Measurements from ENCODE around the gene LECT2. TPM values are rescaled to one million over a fixed set of nuclear protein-coding genes. Genes with fewer than 3 reads are reported as not detected.

LECT2 gene
- total and polyA plus RNA-seq, 2 experiments from 2014 or later = 0.45 TPM; not detected in 1

GRCh38 chr5:135989686-135990085 is 34.9 kb upstream of the LECT2 start:
- H3K4me3 Mint-ChIP-seq = no peak overlapping the region
- H3K79me2 ChIP-seq (replicated peaks; ENCODE audit: insufficient read depth) = no peaks in the 10 kb centered on the region
- ATAC-seq (no peak), DNase-seq (ENCODE audit: low spot score) (no peak)
- H3K36me3 Mint-ChIP-seq (ENCODE audit: low read depth) = no peaks in the 10 kb centered on the region
- no peaks in the 10 kb centered on the region; the same call in 2 of the 3 replicates for H3K9me3 Mint-ChIP-seq
- no peak overlapping the region for H3K4me2 ChIP-seq
- no peaks in the 10 kb centered on the region for H3K36me3 ChIP-seq (ENCODE audit: insufficient read depth)
- TF ChIP-seq STAT1 (IDR thresholded peaks at IDR 0.05; ENCODE audit: unreplicated experiment) (no peak), CTCF (conservative IDR thresholded peaks at IDR 0.05; ENCODE audit: low read depth in 2 of 2) (peak in 1 of 2 experiments; percentile 32; a peak in 2 of 4 replicates)
- H4K20me1 ChIP-seq (replicated peaks; ENCODE audit: insufficient read depth) = 0 out of 2 replicates have a peak, but pooled peaks cover 3% of the 10 kb centered on the region
- H3K9me2 ChIP-seq (ENCODE audit: insufficient read depth) = no peaks in the 10 kb centered on the region
- H3K27ac ChIP-seq (ENCODE audit: low read depth) = no peak overlapping the region
- H3K4me1 ChIP-seq (ENCODE audit: insufficient read depth) = no peaks in the 10 kb centered on the region
- peaks cover 2% of the 10 kb centered on the region; the same call in 1 of the 3 replicates for H3K4me1 Mint-ChIP-seq
- H3K27me3 ChIP-seq (ENCODE audit: insufficient read depth) = no peaks in the 10 kb centered on the region
- peaks cover 1% of the 10 kb centered on the region for H3K27me3 Mint-ChIP-seq (ENCODE audit: insufficient read depth, low read depth, poor library complexity)
- H2AFZ ChIP-seq = no peak overlapping the region
- H3K4me3 ChIP-seq = no peak overlapping the region
- no peaks in the 10 kb centered on the region for H3F3A ChIP-seq (replicated peaks; ENCODE audit: low read depth)
- H3K27ac Mint-ChIP-seq = no peak overlapping the region

DNA sequence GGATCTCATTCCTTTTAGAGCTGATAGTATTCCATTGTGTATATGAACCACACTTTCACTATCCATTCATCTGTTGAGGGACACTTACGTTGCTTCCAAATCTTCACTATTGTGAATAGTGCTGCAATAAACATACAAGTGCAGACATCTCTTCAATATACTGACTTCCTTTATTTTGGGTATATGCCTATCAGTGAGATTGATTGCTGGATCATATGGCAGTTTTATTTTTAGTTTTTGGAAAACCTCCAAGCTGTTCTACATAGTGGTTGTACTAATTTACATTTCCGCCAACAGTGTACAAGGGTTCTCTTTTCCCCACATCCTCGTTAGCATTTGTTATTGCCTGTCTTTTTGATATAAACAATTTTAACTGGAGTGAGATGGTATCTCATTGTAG is 33.8 kb upstream of the LECT2 start:
- Histone ChIP-seq H3K4me3 (no peak overlapping the region), H3K4me2 (no peak overlapping the region), H2AFZ (no peak overlapping the region), H4K20me1 (replicated peaks; ENCODE audit: insufficient read depth) (0 out of 2 replicates have a peak, but pooled peaks cover 3% of the 10 kb centered on the region), H3F3A (replicated peaks; ENCODE audit: low read depth) (no peaks in the 10 kb centered on the region), H3K4me1 (ENCODE audit: insufficient read depth) (no peaks in the 10 kb centered on the region), H3K27ac (ENCODE audit: low read depth) (no peak overlapping the region), H3K9me2 (ENCODE audit: insufficient read depth) (no peaks in the 10 kb centered on the region), H3K79me2 (replicated peaks; ENCODE audit: insufficient read depth) (no peaks in the 10 kb centered on the region), H3K27me3 (ENCODE audit: insufficient read depth) (no peaks in the 10 kb centered on the region), H3K36me3 (ENCODE audit: insufficient read depth) (no peaks in the 10 kb centered on the region)
- H3K27me3 Mint-ChIP-seq (ENCODE audit: insufficient read depth, low read depth, poor library complexity) = no peaks in the 10 kb centered on the region
- peaks cover 2% of the 10 kb centered on the region; the same call in 1 of the 3 replicates for H3K4me1 Mint-ChIP-seq
- no peaks in the 10 kb centered on the region for H3K36me3 Mint-ChIP-seq (ENCODE audit: low read depth)
- no peaks in the 10 kb centered on the region for H3K9me3 Mint-ChIP-seq
- DNase-seq (ENCODE audit: low spot score) (no peak), ATAC-seq (no peak)
- H3K4me3 Mint-ChIP-seq = no peak overlapping the region
- H3K27ac Mint-ChIP-seq = no peak overlapping the region
- no peak for TF ChIP-seq CTCF (conservative IDR thresholded peaks at IDR 0.05; ENCODE audit: low read depth in 2 of 2)
- TF ChIP-seq, protein P1, sequence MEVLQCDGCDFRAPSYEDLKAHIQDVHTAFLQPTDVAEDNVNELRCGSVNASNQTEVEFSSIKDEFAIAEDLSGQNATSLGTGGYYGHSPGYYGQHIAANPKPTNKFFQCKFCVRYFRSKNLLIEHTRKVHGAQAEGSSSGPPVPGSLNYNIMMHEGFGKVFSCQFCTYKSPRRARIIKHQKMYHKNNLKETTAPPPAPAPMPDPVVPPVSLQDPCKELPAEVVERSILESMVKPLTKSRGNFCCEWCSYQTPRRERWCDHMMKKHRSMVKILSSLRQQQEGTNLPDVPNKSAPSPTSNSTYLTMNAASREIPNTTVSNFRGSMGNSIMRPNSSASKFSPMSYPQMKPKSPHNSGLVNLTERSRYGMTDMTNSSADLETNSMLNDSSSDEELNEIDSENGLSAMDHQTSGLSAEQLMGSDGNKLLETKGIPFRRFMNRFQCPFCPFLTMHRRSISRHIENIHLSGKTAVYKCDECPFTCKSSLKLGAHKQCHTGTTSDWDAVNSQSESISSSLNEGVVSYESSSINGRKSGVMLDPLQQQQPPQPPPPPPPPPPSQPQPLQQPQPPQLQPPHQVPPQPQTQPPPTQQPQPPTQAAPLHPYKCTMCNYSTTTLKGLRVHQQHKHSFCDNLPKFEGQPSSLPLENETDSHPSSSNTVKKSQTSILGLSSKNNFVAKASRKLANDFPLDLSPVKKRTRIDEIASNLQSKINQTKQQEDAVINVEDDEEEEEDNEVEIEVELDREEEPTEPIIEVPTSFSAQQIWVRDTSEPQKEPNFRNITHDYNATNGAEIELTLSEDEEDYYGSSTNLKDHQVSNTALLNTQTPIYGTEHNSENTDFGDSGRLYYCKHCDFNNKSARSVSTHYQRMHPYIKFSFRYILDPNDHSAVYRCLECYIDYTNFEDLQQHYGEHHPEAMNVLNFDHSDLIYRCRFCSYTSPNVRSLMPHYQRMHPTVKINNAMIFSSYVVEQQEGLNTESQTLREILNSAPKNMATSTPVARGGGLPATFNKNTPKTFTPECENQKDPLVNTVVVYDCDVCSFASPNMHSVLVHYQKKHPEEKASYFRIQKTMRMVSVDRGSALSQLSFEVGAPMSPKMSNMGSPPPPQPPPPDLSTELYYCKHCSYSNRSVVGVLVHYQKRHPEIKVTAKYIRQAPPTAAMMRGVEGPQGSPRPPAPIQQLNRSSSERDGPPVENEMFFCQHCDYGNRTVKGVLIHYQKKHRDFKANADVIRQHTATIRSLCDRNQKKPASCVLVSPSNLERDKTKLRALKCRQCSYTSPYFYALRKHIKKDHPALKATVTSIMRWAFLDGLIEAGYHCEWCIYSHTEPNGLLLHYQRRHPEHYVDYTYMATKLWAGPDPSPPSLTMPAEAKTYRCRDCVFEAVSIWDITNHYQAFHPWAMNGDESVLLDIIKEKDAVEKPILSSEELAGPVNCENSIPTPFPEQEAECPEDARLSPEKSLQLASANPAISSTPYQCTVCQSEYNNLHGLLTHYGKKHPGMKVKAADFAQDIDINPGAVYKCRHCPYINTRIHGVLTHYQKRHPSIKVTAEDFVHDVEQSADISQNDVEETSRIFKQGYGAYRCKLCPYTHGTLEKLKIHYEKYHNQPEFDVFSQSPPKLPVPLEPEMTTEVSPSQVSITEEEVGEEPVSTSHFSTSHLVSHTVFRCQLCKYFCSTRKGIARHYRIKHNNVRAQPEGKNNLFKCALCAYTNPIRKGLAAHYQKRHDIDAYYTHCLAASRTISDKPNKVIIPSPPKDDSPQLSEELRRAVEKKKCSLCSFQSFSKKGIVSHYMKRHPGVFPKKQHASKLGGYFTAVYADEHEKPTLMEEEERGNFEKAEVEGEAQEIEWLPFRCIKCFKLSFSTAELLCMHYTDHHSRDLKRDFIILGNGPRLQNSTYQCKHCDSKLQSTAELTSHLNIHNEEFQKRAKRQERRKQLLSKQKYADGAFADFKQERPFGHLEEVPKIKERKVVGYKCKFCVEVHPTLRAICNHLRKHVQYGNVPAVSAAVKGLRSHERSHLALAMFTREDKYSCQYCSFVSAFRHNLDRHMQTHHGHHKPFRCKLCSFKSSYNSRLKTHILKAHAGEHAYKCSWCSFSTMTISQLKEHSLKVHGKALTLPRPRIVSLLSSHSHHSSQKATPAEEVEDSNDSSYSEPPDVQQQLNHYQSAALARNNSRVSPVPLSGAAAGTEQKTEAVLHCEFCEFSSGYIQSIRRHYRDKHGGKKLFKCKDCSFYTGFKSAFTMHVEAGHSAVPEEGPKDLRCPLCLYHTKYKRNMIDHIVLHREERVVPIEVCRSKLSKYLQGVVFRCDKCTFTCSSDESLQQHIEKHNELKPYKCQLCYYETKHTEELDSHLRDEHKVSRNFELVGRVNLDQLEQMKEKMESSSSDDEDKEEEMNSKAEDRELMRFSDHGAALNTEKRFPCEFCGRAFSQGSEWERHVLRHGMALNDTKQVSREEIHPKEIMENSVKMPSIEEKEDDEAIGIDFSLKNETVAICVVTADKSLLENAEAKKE (CRISPR knock-in tag; IDR thresholded peaks at IDR 0.05) = no peak
- no peak for TF ChIP-seq JUNB (IDR thresholded peaks at IDR 0.05; ENCODE audit: unreplicated experiment)
- no peak for TF ChIP-seq POLR2AphosphoS5 (IDR thresholded peaks at IDR 0.05; ENCODE audit: low read depth)
- no peak for TF ChIP-seq REST (IDR thresholded peaks at IDR 0.05; ENCODE audit: unreplicated experiment)
- no peak for TF ChIP-seq EZH2phosphoT487 (IDR thresholded peaks at IDR 0.05; ENCODE audit: unreplicated experiment)
